Neuronal stem cell (in vitro differentiated cells): Measurements from ENCODE around the gene HSF4.
A peak's percentile ranks its signal among the peaks of the same experiment; 100 is the strongest.

Source experiments
- DNase-seq: peaks from one replicate; pipeline ENCODE4 v3.0.0-alpha.2; 2013; ENCODE audit warnings: low spot score
- H2AFZ ChIP-seq: one replicate; pipeline ENCODE4 v1.6.1; 2013; ENCODE audit warnings: mild to moderate bottlenecking, low read length, inconsistent platforms
- H2AK5ac ChIP-seq: 2 replicates; pipeline ENCODE4 v1.6.1; 2013; ENCODE audit warnings: low read depth, mild to moderate bottlenecking, inconsistent platforms, low read length, moderate library complexity, mixed read lengths
- H2BK120ac ChIP-seq: 2 replicates; pipeline ENCODE4 v1.6.1; 2013; ENCODE audit warnings: low read depth, mild to moderate bottlenecking, inconsistent platforms, low read length, moderate library complexity, mixed read lengths
- H2BK12ac ChIP-seq: one replicate; pipeline ENCODE4 v1.6.1; 2013; ENCODE audit warnings: low read length, inconsistent platforms
- H2BK15ac ChIP-seq: 2 replicates; pipeline ENCODE4 v1.6.1; 2013; ENCODE audit warnings: mild to moderate bottlenecking, low read length, inconsistent platforms, mixed read lengths
- H2BK5ac ChIP-seq: one replicate; pipeline ENCODE4 v1.6.1; 2013; ENCODE audit warnings: inconsistent platforms, mild to moderate bottlenecking, low read length, moderate library complexity
- H3K14ac ChIP-seq: one replicate; pipeline ENCODE4 v1.6.1; 2013; ENCODE audit warnings: low read length, inconsistent platforms
- H3K18ac ChIP-seq: 2 replicates; pipeline ENCODE4 v1.6.1; 2013; ENCODE audit warnings: low read length, inconsistent platforms
- H3K23ac ChIP-seq: 2 replicates; pipeline ENCODE4 v1.6.1; 2013; ENCODE audit warnings: low read depth, mild to moderate bottlenecking, mixed read lengths, low read length, inconsistent platforms; ENCODE audit not compliant: poor library complexity
- H3K27ac ChIP-seq: replicated peaks from 3 replicates; pipeline ENCODE4 v1.5.1; 2013; ENCODE audit warnings: low read length, inconsistent platforms
- H3K27me3 ChIP-seq, 3 experiments: 2 replicates each; pipeline ENCODE4 v1.6.1; 2013; ENCODE audit warnings: low read length in 3 of 3, mild to moderate bottlenecking in 2 of 3, inconsistent platforms in 1 of 3, low read depth in 1 of 3, mixed read lengths in 1 of 3, moderate library complexity in 1 of 3; ENCODE audit not compliant: control insufficient read depth in 3 of 3, insufficient read depth in 3 of 3
- H3K36me3 ChIP-seq, 2 donors: replicated peaks in 1 of 2; 2 replicates each; pipeline ENCODE4 v1.6.1; 2013; ENCODE audit warnings: low read length in 2 of 2; ENCODE audit not compliant: control insufficient read depth in 2 of 2, insufficient read depth in 2 of 2
- H3K4ac ChIP-seq: 2 replicates; pipeline ENCODE4 v1.6.1; 2013; ENCODE audit warnings: inconsistent platforms, mild to moderate bottlenecking, low read length, moderate library complexity
- H3K4me1 ChIP-seq, 2 donors: 1 replicate in 1 of 2; 2 replicates in 1 of 2; pipeline ENCODE4 v1.6.1; 2013; ENCODE audit warnings: low read length in 2 of 2, low read depth in 1 of 2; ENCODE audit not compliant: control insufficient read depth in 2 of 2, insufficient read depth in 1 of 2
- H3K4me2 ChIP-seq: one replicate; pipeline ENCODE4 v1.6.1; 2013; ENCODE audit warnings: mild to moderate bottlenecking, low read length, inconsistent platforms; ENCODE audit not compliant: insufficient read depth, poor library complexity, severe bottlenecking
- H3K4me3 ChIP-seq, 2 donors: 2 replicates each; pipeline ENCODE4 v1.5.1; 2013; ENCODE audit warnings: low read length in 2 of 2, mild to moderate bottlenecking in 2 of 2, inconsistent platforms in 1 of 2, moderate library complexity in 1 of 2
- H3K79me1 ChIP-seq: one replicate; pipeline ENCODE4 v1.6.1; 2013; ENCODE audit warnings: low read depth, mild to moderate bottlenecking, inconsistent platforms, low read length, moderate library complexity
- H3K9ac ChIP-seq: one replicate; pipeline ENCODE4 v1.6.1; 2013; ENCODE audit warnings: mild to moderate bottlenecking, low read depth, low read length, inconsistent platforms; ENCODE audit not compliant: poor library complexity
- H3K9me3 ChIP-seq, 2 donors: replicated peaks in 1 of 2; 2 replicates each; pipeline versions ENCODE3 to v1.6.1; 2013; ENCODE audit warnings: low read length in 2 of 2, mild to moderate bottlenecking in 2 of 2, inconsistent platforms in 1 of 2, low read depth in 1 of 2, mixed read lengths in 1 of 2, moderate library complexity in 1 of 2; ENCODE audit not compliant: control insufficient read depth in 2 of 2, insufficient read depth in 1 of 2
- H4K8ac ChIP-seq: one replicate; pipeline ENCODE4 v1.6.1; 2013; ENCODE audit warnings: low read depth, mild to moderate bottlenecking, inconsistent platforms, low read length, moderate library complexity
- H4K91ac ChIP-seq: one replicate; pipeline ENCODE4 v1.6.1; 2013; ENCODE audit warnings: low read length, low read depth, mild to moderate bottlenecking, inconsistent platforms; ENCODE audit not compliant: poor library complexity
- WGBS, 2 donors: extraction: QIAGEN DNeasy Blood & Tissue Kit; methylation state at CpG; one replicate each; pipeline ENCODE4 v1.1.7; 2013; ENCODE audit warnings: missing lambda C conversion rate in 2 of 2, mixed read lengths in 1 of 2; ENCODE audit not compliant: insufficient read length in 2 of 2, insufficient replicate concordance in 1 of 2; ENCODE audit errors: extremely low coverage in 2 of 2; 5-methylcytosine and 5-hydroxymethylcytosine counted together

The HSF4 gene

DNA sequence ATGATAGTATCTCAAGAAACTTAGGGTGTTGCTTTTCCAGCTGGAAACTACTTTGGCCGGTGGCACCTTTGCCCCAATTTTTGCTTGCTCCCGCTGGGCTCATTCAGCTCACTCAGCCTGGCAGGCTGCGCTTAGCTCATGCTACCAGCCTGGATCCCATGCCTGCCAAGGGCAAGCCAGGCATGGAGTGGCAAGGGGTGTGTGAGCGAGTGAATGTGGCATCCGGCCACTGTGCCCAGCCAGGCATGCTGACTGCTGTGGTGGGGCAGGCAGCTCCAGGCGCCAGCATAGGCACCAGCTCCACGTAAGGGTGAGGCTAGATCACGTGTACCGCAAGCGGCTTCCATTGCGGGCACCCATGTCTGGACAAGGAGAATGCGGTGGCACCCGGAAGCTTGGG is 23.2 kb upstream of the HSF4 start:
- no peak for DNase-seq
- no CpG with 5 or more reads among the region's 13 CpGs for WGBS, 2 donors
- H3K9ac ChIP-seq: no peak overlapping the region
- no peak overlapping the region for H3K27ac ChIP-seq
- no peak overlapping the region for H3K18ac ChIP-seq
- H3K36me3 ChIP-seq: peaks cover 47 to 92% of the 10 kb centered on the region in 2 donors
- H3K27me3 ChIP-seq: no peaks in the 10 kb centered on the region
- H2BK5ac ChIP-seq: no peak overlapping the region
- H3K14ac ChIP-seq: no peak overlapping the region
- no peak overlapping the region for H4K91ac ChIP-seq
- no peaks in the 10 kb centered on the region for H3K79me1 ChIP-seq
- H2BK12ac ChIP-seq: no peak overlapping the region
- no peak overlapping the region for H4K8ac ChIP-seq
- no peaks in the 10 kb centered on the region for H3K9me3 ChIP-seq
- H2AFZ ChIP-seq: no peak overlapping the region
- H3K4me1 ChIP-seq: no peaks in the 10 kb centered on the region
- H2AK5ac ChIP-seq: no peak overlapping the region
- no peak overlapping the region for H2BK120ac ChIP-seq
- H3K4me3 ChIP-seq: no peak overlapping the region
- H2BK15ac ChIP-seq: no peak overlapping the region
- no peak overlapping the region for H3K4me2 ChIP-seq
- no peak overlapping the region for H3K4ac ChIP-seq
- no peak overlapping the region for H3K23ac ChIP-seq

DNA sequence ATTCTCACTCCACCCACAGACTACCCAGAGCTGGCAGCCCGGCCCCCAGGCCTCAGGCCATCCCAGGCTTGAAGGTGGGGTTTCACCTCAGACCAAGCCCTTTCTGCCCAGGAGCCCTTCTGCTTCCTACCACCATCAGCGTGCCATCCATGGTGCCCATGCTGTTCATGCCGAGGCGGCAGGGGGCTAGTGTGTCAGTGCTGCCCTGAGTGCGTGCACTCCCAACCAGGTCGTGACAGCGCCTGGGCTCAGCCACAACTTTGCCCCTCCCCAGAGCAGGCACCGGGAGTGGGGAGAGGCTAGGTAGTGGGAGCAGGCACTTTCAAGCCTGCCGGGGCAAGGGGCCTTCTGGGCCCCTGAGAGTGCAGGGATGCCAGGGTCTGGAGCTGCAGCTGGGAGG is 22.2 kb upstream of the HSF4 start:
- no peak overlapping the region for H2AK5ac ChIP-seq
- H2BK5ac ChIP-seq: no peak overlapping the region
- peak overlapping the region; percentile 6 for H3K9ac ChIP-seq
- H3K27me3 ChIP-seq: no peaks in the 10 kb centered on the region
- H3K14ac ChIP-seq: no peak overlapping the region
- no peak overlapping the region for H4K91ac ChIP-seq
- H2AFZ ChIP-seq: no peak overlapping the region
- H3K36me3 ChIP-seq: peaks cover 55 to 98% of the 10 kb centered on the region in 2 donors
- no peak overlapping the region for H3K18ac ChIP-seq
- no peaks in the 10 kb centered on the region for H3K4me1 ChIP-seq
- no peak overlapping the region for H3K4me2 ChIP-seq
- H3K23ac ChIP-seq: peak overlapping the region; percentile 56
- peak overlapping the region; percentile 25 for H2BK12ac ChIP-seq
- H4K8ac ChIP-seq: no peak overlapping the region
- H3K4me3 ChIP-seq: no peak overlapping the region
- no peaks in the 10 kb centered on the region for H3K79me1 ChIP-seq
- WGBS, 2 donors: no CpG with 5 or more reads among the region's 9 CpGs
- H3K9me3 ChIP-seq: no peaks in the 10 kb centered on the region
- no peak overlapping the region for H3K4ac ChIP-seq
- no peak overlapping the region for H2BK120ac ChIP-seq
- H3K27ac ChIP-seq: no peak overlapping the region
- no peak overlapping the region for H2BK15ac ChIP-seq
- DNase-seq: no peak

GRCh38 chr16:67144943-67145342 is 19.6 kb upstream of the HSF4 start:
- no peak overlapping the region for H3K14ac ChIP-seq
- no peaks in the 10 kb centered on the region for H3K4me1 ChIP-seq
- H3K9ac ChIP-seq: no peak overlapping the region
- peaks cover 0 to 10% (median 2%) of the 10 kb centered on the region in 3 experiments for H3K27me3 ChIP-seq
- no peak overlapping the region for H3K4me3 ChIP-seq
- no peak overlapping the region for H4K8ac ChIP-seq
- H3K36me3 ChIP-seq: peaks cover 53 to 87% of the 10 kb centered on the region in 2 donors
- H2BK12ac ChIP-seq: no peak overlapping the region
- no peak for DNase-seq
- no peak overlapping the region for H4K91ac ChIP-seq
- WGBS, 2 donors: no CpG with 5 or more reads among the region's 2 CpGs
- H2BK5ac ChIP-seq: no peak overlapping the region
- no peak overlapping the region for H3K4ac ChIP-seq
- no peaks in the 10 kb centered on the region for H3K79me1 ChIP-seq
- no peak overlapping the region for H2BK120ac ChIP-seq
- no peak overlapping the region for H3K4me2 ChIP-seq
- H3K23ac ChIP-seq: no peak overlapping the region
- no peak overlapping the region for H2BK15ac ChIP-seq
- H3K9me3 ChIP-seq: peaks cover 0 to 7% of the 10 kb centered on the region in 2 donors
- H2AFZ ChIP-seq: no peak overlapping the region
- no peak overlapping the region for H2AK5ac ChIP-seq
- no peak overlapping the region for H3K27ac ChIP-seq
- no peak overlapping the region for H3K18ac ChIP-seq

- Histone ChIP-seq H3K27me3 (peaks cover 0 to 18% (median 4%) of the 10 kb centered on the region in 3 experiments), H3K18ac (no peak overlapping the region), H2AFZ (no peak overlapping the region), H2BK15ac (no peak overlapping the region), H2BK120ac (no peak overlapping the region), H2BK5ac (no peak overlapping the region), H3K4me3 (no peak overlapping the region), H4K91ac (no peak overlapping the region), H3K23ac (no peak overlapping the region), H3K9me3 (peaks cover 0 to 7% of the 10 kb centered on the region in 2 donors), H3K27ac (no peak overlapping the region), H2AK5ac (no peak overlapping the region), H4K8ac (no peak overlapping the region), H2BK12ac (no peak overlapping the region), H3K79me1 (no peaks in the 10 kb centered on the region), H3K4me1 (no peaks in the 10 kb centered on the region), H3K14ac (no peak overlapping the region), H3K36me3 (peaks cover 49 to 79% of the 10 kb centered on the region in 2 donors), H3K4me2 (no peak overlapping the region), H3K4ac (no peak overlapping the region), H3K9ac (no peak overlapping the region)
- no CpG with 5 or more reads among the region's 2 CpGs for WGBS, 2 donors
- DNase-seq: no peak
Measured at GRCh38 chr16:67145746-67146145, 18.8 kb upstream of the HSF4 start.
